C4-2B (cell line): Measurements from ENCODE around the gene LMO7.
"Not testable (repeated sequence)": the region's sequence is repeated elsewhere in the genome, so short reads cannot be mapped to it uniquely, and the experiment has no call there.

Experiments
- H3K27ac ChIP-seq: fragments of 450-650 bp; 2 replicates; pipeline ENCODE4 v1.5.1; 2017
- ZFX ChIP-seq: fragments of 450-650 bp; IDR thresholded peaks from 2 replicates; pipeline ENCODE4 v1.6.1; 2017
- TF ChIP-seq, protein P1 (sequence below): fragments of 450-650 bp; conservative IDR thresholded peaks from 2 replicates; pipeline ENCODE4 v1.5.1; 2017; ENCODE audit warnings: mild to moderate bottlenecking

LMO7 gene

DNA sequence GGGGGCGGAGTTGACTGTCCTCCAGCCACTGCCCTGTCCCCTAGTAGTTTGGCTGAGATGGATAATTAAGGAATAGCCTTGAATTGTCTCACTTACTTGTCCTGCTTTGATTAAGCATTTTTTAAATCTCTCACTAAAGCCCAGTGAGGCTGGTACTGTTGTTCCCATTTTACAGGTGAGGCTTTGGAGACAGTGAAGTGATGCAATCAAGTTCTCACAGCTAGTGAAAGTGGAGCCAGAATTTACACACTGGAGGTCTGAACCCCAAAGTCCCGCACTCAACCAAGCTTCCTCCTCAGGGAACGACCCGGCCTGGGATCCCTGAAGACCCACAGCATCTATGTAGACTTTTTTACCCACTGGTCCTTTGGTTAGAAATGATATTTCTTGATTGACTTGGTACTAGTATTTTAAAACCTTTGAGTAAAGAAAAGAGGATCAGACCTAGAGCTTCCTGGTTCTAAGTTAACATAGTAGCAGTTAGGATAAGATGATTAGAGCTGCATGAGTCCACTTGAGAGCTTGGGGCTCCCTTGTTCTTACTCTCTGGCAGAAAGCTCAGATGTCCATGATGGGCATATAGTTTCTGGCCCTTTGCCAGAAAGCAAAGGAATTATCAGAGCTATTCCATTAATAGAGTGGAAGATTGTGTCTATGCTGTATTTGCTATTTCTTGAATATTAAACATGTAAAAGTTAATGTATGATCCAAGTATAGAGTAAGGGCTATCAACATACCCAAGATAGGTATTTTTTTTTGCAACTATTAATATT lies 154.3 kb downstream of the LMO7 start:
- no peak overlapping the region for H3K27ac ChIP-seq

DNA sequence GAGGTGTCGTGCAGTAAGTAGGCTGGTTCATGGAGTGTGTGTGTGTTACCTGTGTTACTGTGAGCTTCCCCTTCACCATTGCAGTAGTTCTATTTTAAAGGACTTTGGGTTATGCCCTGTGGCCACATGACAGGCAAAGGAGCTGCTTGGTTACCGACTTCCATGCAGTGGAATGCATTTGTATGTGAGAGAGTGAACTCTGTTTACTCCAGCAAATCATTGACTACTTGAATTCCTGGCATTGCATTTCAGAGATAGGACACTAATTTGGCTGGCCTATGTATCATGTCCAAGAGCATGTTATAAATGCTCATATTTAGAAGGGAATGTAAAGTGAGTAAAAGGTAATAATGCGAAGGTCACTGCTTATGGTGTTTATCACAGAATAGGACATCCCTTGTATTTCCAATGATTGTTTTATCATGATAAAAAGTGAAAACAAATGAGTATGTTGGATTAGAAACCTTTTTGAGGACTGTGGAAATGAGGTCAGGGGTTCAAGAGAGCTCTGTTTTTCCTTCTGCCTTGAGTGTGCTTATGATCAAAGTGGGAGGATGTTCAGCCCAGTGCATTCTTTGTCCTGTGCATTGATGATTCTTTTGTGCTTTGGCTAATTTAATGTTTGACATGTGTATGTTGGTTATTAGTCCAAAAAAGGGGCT lies 156.5 kb downstream of the LMO7 start:
- no peak overlapping the region for H3K27ac ChIP-seq

More for the DNA sequence above, 154.3 kb downstream of the LMO7 start:
- TF ChIP-seq, protein P1, sequence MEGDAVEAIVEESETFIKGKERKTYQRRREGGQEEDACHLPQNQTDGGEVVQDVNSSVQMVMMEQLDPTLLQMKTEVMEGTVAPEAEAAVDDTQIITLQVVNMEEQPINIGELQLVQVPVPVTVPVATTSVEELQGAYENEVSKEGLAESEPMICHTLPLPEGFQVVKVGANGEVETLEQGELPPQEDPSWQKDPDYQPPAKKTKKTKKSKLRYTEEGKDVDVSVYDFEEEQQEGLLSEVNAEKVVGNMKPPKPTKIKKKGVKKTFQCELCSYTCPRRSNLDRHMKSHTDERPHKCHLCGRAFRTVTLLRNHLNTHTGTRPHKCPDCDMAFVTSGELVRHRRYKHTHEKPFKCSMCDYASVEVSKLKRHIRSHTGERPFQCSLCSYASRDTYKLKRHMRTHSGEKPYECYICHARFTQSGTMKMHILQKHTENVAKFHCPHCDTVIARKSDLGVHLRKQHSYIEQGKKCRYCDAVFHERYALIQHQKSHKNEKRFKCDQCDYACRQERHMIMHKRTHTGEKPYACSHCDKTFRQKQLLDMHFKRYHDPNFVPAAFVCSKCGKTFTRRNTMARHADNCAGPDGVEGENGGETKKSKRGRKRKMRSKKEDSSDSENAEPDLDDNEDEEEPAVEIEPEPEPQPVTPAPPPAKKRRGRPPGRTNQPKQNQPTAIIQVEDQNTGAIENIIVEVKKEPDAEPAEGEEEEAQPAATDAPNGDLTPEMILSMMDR, result no peak
- no peak for TF ChIP-seq ZFX

DNA sequence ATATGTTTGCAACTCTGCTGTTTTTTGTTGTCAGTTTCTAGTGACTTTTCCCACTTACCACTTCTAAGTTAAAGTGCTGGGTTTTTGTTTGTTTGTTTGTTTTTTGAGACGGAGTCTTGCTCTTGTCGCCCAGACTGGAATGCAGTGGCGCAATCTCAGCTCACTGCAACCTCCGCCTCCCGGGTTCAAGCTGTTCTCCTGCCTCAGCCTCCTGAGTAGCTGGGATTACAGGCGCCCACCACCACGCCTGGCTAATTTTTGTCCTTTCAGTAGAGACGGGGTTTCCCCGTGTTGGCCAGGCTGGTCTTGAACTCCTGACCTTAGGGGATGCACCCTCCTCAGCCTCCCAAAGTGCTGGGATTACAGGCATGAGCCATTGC lies 157.0 kb downstream of the LMO7 start:
- not testable (repeated sequence) for H3K27ac ChIP-seq

More for the DNA sequence above, 156.5 kb downstream of the LMO7 start:
- TF ChIP-seq ZFX, result no peak
- TF ChIP-seq, protein P1, result no peak

DNA sequence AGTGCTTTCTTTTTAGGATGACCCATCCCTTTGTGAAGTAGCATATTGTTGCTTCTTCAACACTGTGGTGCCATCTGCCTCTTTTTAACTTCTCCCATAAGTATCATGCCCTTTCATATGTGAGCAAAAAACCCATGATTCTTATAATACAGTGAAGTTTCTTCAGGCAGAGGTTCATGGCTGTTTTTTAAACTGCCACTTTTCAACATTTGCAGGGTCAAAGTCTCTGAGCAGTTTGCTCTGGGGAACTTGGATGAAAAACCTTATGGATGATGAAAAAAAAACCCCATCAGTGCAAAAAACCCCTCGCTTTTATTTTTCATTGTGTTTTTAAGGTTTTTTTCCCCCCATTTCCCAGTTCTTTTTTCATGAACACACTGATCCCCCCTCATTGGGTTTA lies 158.5 kb downstream of the LMO7 start:
- H3K27ac ChIP-seq, result no peak overlapping the region
- no peak for TF ChIP-seq ZFX
- TF ChIP-seq, protein P1, result no peak

DNA sequence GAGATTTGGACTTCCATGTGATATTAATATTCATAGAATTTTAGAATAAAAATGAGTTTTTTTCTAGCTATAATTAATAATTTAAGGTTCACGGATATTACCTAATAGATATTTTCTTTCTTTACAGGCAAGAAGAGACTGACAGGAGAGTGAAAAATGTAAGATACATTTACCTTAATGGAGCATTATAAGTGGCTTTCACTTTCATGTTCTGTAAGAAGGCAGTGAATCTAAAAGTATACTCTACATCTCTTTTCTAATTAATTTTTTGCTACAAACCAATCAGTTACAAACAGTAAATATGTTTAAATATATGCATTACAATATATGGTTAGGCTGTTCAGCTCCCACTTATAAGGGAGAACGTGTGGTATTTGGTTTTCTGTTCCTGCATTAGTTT lies 159.1 kb downstream of the LMO7 start:
- TF ChIP-seq, protein P1, result no peak
- no peak overlapping the region for H3K27ac ChIP-seq

DNA sequence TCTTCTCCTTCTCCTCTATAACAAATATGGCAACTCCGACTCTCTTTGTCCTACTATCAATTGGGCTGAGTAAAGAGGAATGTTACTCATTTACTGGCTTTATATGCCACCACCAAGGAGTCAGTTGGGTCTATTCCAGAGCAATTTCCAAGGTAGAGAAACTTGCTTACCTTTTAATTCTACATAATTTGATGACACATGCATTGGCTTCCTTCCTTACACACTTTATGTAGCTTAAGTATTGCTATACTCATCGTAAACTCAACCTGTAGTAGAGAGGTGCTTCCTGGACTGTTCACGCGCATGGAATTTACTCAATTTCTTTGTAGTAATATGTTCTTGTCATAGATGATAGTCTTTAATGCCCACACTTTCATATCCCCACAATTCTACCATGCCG lies 160.7 kb downstream of the LMO7 start:
- TF ChIP-seq, protein P1, result no peak
- no peak for TF ChIP-seq ZFX

DNA sequence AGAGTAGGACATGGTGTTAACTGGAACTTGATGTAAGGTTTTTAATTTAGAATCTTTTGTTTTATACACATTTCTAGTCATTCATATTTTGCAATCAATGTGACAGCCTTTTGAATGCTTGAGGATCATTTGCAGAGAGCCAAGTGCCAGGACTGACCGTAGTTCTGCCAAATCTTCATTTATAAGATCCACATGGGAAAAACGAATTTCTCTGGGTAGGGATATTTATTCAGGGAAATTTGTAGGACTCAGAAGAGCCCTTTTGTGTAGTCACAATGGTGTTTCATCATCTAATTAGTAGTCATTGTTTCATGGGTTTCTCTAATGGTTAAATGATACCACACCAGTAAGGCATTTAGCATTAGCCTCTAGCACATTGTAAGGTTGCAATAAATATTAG lies 161.1 kb downstream of the LMO7 start:
- TF ChIP-seq ZFX, result no peak
- TF ChIP-seq, protein P1, result no peak
- no peak overlapping the region for H3K27ac ChIP-seq

More for the DNA sequence above, 160.7 kb downstream of the LMO7 start:
- no peak overlapping the region for H3K27ac ChIP-seq
